ENCODE results near the gene FGGY.
"Not testable (repeated sequence)": the region's sequence is repeated elsewhere in the genome, so short reads cannot be mapped to it uniquely, and the experiment has no call there.

FGGY gene

GRCh38 chr1:59554011-59554663 is 257.2 kb downstream of the FGGY start:
- no peak for DNase-seq
- Histone ChIP-seq H3K36me3 (ENCODE audit: control insufficient read depth in 4 of 4, insufficient read depth in 4 of 4, low read length in 3 of 4) (peaks cover 0 to 6% (median 2%) of the 10 kb centered on the region in 4 experiments), H3K9me3 (ENCODE audit: control extremely low read depth in 1 of 5, control insufficient read depth in 4 of 5, insufficient read depth in 2 of 5, low read depth in 1 of 5, low read length in 4 of 5) (peaks cover 0 to 9% (median 3%) of the 10 kb centered on the region in 5 experiments), H3K4me1 (ENCODE audit: control extremely low read depth in 1 of 4, control insufficient read depth in 4 of 4, insufficient read depth in 4 of 4, low read length in 3 of 4) (peaks cover 0 to 3% (median under 1%) of the 10 kb centered on the region in 4 experiments), H3K27me3 (replicated peaks in 2 of 5; ENCODE audit: control insufficient read depth in 4 of 5, insufficient read depth in 5 of 5, low read length in 4 of 5) (no peaks in the 10 kb centered on the region), H3K27ac (ENCODE audit: insufficient read depth in 1 of 2, low read depth in 1 of 2, low read length in 2 of 2, poor library complexity in 1 of 2, severe bottlenecking in 2 of 2) (no peak overlapping the region), H3K4me3 (ENCODE audit: control insufficient read depth in 1 of 7, extremely low read depth in 1 of 7, insufficient read depth in 4 of 7, low read depth in 2 of 7, low read length in 6 of 7) (no peak overlapping the region)
- CTCF ChIA-PET = no interaction called here
- POLR2A ChIA-PET = no interaction called here
- WGBS (ENCODE audit: insufficient coverage) = 100% methylated on average over 8 of the region's 8 CpGs

DNA sequence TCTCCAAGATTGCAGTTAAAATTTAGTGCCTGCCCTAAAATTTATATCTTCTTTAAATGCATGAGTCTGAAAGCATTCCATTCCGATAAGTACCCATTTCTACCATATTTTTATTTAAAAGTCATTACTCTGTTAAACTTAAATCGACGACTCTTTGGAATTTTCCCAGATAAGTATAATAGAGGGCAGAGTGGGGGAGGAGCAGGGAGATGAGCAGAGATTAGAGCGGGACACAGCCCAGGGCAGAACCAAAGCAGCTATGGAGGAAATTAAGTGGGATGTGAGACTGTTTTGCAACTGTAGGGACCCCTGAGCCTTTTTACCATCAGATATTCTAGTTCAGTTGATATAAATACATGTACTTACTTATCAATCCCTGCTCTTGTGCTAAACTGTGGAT is 257.9 kb downstream of the FGGY start:
- POLR2A ChIA-PET = no interaction called here
- Histone ChIP-seq H3K4me1 (ENCODE audit: control extremely low read depth in 1 of 4, control insufficient read depth in 4 of 4, insufficient read depth in 4 of 4, low read length in 3 of 4) (peaks cover 0 to 3% (median under 1%) of the 10 kb centered on the region in 4 experiments), H3K27ac (ENCODE audit: insufficient read depth in 1 of 2, low read depth in 1 of 2, low read length in 2 of 2, poor library complexity in 1 of 2, severe bottlenecking in 2 of 2) (no peak overlapping the region), H3K9me3 (ENCODE audit: control extremely low read depth in 1 of 5, control insufficient read depth in 4 of 5, insufficient read depth in 2 of 5, low read depth in 1 of 5, low read length in 4 of 5) (peaks cover 0 to 10% (median 3%) of the 10 kb centered on the region in 5 experiments), H3K27me3 (replicated peaks in 2 of 5; ENCODE audit: control insufficient read depth in 4 of 5, insufficient read depth in 5 of 5, low read length in 4 of 5) (no peaks in the 10 kb centered on the region), H3K4me3 (ENCODE audit: control insufficient read depth in 1 of 7, extremely low read depth in 1 of 7, insufficient read depth in 4 of 7, low read depth in 2 of 7, low read length in 6 of 7) (no peak overlapping the region), H3K36me3 (ENCODE audit: control insufficient read depth in 4 of 4, insufficient read depth in 4 of 4, low read length in 3 of 4) (peaks cover 0 to 6% (median 2%) of the 10 kb centered on the region in 4 experiments)
- WGBS (ENCODE audit: insufficient coverage) = no CpG with 5 or more reads among the region's 4 CpGs
- CTCF ChIA-PET = no interaction called here
- no peak for DNase-seq

- DNase-seq = no peak
- ChIA-PET POLR2A (no interaction called here), CTCF (no interaction called here)
- H3K4me3 ChIP-seq (ENCODE audit: control insufficient read depth in 1 of 7, extremely low read depth in 1 of 7, insufficient read depth in 4 of 7, low read depth in 2 of 7, low read length in 6 of 7) = no peak overlapping the region
- H3K4me1 ChIP-seq (ENCODE audit: control extremely low read depth in 1 of 4, control insufficient read depth in 4 of 4, insufficient read depth in 4 of 4, low read length in 3 of 4) = peaks cover 0 to 14% (median 4%) of the 10 kb centered on the region in 4 experiments
- WGBS (ENCODE audit: insufficient coverage) = 100% methylated on average over 1 of the region's 1 CpG
- peaks cover 0 to 6% (median 2%) of the 10 kb centered on the region in 4 experiments for H3K36me3 ChIP-seq (ENCODE audit: control insufficient read depth in 4 of 4, insufficient read depth in 4 of 4, low read length in 3 of 4)
- no peak overlapping the region for H3K27ac ChIP-seq (ENCODE audit: insufficient read depth in 1 of 2, low read depth in 1 of 2, low read length in 2 of 2, poor library complexity in 1 of 2, severe bottlenecking in 2 of 2)
- peaks cover 0 to 10% (median 3%) of the 10 kb centered on the region in 5 experiments for H3K9me3 ChIP-seq (ENCODE audit: control extremely low read depth in 1 of 5, control insufficient read depth in 4 of 5, insufficient read depth in 2 of 5, low read depth in 1 of 5, low read length in 4 of 5)
- H3K27me3 ChIP-seq (replicated peaks in 2 of 5; ENCODE audit: control insufficient read depth in 4 of 5, insufficient read depth in 5 of 5, low read length in 4 of 5) = no peaks in the 10 kb centered on the region
These were observed 259.5 kb downstream of the FGGY start for GRCh38 chr1:59556398-59556797.

GRCh38 chr1:59556802-59557548 is 260.1 kb downstream of the FGGY start:
- ChIA-PET POLR2A (no interaction called here), CTCF (no interaction called here)
- Histone ChIP-seq H3K4me1 (ENCODE audit: control extremely low read depth in 1 of 4, control insufficient read depth in 4 of 4, insufficient read depth in 4 of 4, low read length in 3 of 4) (peaks cover 0 to 15% (median 4%) of the 10 kb centered on the region in 4 experiments), H3K4me3 (ENCODE audit: control insufficient read depth in 1 of 7, extremely low read depth in 1 of 7, insufficient read depth in 4 of 7, low read depth in 2 of 7, low read length in 6 of 7) (no peak overlapping the region), H3K9me3 (ENCODE audit: control extremely low read depth in 1 of 5, control insufficient read depth in 4 of 5, insufficient read depth in 2 of 5, low read depth in 1 of 5, low read length in 4 of 5) (peaks cover 0 to 10% (median 3%) of the 10 kb centered on the region in 5 experiments), H3K27me3 (replicated peaks in 2 of 5; ENCODE audit: control insufficient read depth in 4 of 5, insufficient read depth in 5 of 5, low read length in 4 of 5) (no peaks in the 10 kb centered on the region), H3K27ac (ENCODE audit: insufficient read depth in 1 of 2, low read depth in 1 of 2, low read length in 2 of 2, poor library complexity in 1 of 2, severe bottlenecking in 2 of 2) (no peak overlapping the region), H3K36me3 (ENCODE audit: control insufficient read depth in 4 of 4, insufficient read depth in 4 of 4, low read length in 3 of 4) (peaks cover 0 to 6% (median 2%) of the 10 kb centered on the region in 4 experiments)
- no peak for DNase-seq
- 96% methylated on average over 8 of the region's 8 CpGs for WGBS (ENCODE audit: insufficient coverage)

DNA sequence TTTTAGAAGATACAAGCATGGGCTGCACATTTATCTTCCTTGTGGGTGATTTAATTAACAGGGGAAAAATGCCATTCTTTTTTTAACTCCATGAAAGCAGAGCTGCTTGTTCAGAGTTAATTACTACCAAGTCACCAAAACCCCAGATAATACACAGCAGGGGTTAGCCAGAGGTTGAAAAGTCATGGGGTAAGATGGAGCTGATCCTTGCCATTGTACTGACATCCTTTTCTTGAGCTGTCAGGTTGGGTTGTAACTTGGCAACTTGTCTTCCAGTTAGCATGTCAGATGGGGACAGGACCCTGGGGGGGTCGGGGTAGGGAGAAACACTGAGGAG is 260.6 kb downstream of the FGGY start:
- peaks cover 0 to 6% (median 2%) of the 10 kb centered on the region in 4 experiments for H3K36me3 ChIP-seq (ENCODE audit: control insufficient read depth in 4 of 4, insufficient read depth in 4 of 4, low read length in 3 of 4)
- POLR2A ChIA-PET = no interaction called here
- no peak overlapping the region for H3K4me3 ChIP-seq (ENCODE audit: control insufficient read depth in 1 of 7, extremely low read depth in 1 of 7, insufficient read depth in 4 of 7, low read depth in 2 of 7, low read length in 6 of 7)
- H3K4me1 ChIP-seq (ENCODE audit: control extremely low read depth in 1 of 4, control insufficient read depth in 4 of 4, insufficient read depth in 4 of 4, low read length in 3 of 4) = peaks cover 0 to 15% (median 4%) of the 10 kb centered on the region in 4 experiments
- H3K27ac ChIP-seq (ENCODE audit: insufficient read depth in 1 of 2, low read depth in 1 of 2, low read length in 2 of 2, poor library complexity in 1 of 2, severe bottlenecking in 2 of 2) = no peak overlapping the region
- H3K27me3 ChIP-seq (replicated peaks in 2 of 5; ENCODE audit: control insufficient read depth in 4 of 5, insufficient read depth in 5 of 5, low read length in 4 of 5) = no peaks in the 10 kb centered on the region
- WGBS (ENCODE audit: insufficient coverage) = 100% methylated on average over 1 of the region's 1 CpG
- H3K9me3 ChIP-seq (ENCODE audit: control extremely low read depth in 1 of 5, control insufficient read depth in 4 of 5, insufficient read depth in 2 of 5, low read depth in 1 of 5, low read length in 4 of 5) = peaks cover 0 to 10% (median 3%) of the 10 kb centered on the region in 5 experiments
- DNase-seq = no peak
- CTCF ChIA-PET = no interaction called here

DNA sequence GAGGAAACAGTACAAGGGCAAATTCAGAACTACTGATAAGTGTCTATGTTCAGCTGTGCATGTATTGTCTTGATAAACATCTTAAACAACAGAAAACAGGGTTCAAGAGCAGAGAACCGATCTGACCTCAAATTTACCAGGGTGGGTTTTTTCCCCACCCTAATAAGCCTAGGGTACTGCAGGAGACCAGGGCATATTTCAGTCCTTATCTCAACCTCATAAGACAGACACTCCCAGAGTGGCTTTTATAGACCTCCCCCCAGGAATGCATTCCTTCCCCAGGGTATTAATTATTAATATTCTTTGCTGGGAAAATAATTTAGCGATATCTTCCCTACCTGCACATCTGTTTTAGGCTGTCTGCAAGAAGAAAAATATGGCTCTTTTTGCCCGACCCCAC is 261.7 kb downstream of the FGGY start:
- DNase-seq; H3K36me3 ChIP-seq (ENCODE audit: control insufficient read depth in 4 of 4, insufficient read depth in 4 of 4, low read length in 3 of 4); POLR2A ChIA-PET; H3K9me3 ChIP-seq (ENCODE audit: control extremely low read depth in 1 of 5, control insufficient read depth in 4 of 5, insufficient read depth in 2 of 5, low read depth in 1 of 5, low read length in 4 of 5); H3K27ac ChIP-seq (ENCODE audit: insufficient read depth in 1 of 2, low read depth in 1 of 2, low read length in 2 of 2, poor library complexity in 1 of 2, severe bottlenecking in 2 of 2); H3K27me3 ChIP-seq (replicated peaks in 2 of 5; ENCODE audit: control insufficient read depth in 4 of 5, insufficient read depth in 5 of 5, low read length in 4 of 5); H3K4me3 ChIP-seq (ENCODE audit: control insufficient read depth in 1 of 7, extremely low read depth in 1 of 7, insufficient read depth in 4 of 7, low read depth in 2 of 7, low read length in 6 of 7); CTCF ChIA-PET: not testable (repeated sequence)
- WGBS (ENCODE audit: insufficient coverage) = 100% methylated on average over 3 of the region's 3 CpGs
- peaks cover 0 to 15% (median 4%) of the 10 kb centered on the region in 4 experiments for H3K4me1 ChIP-seq (ENCODE audit: control extremely low read depth in 1 of 4, control insufficient read depth in 4 of 4, insufficient read depth in 4 of 4, low read length in 3 of 4)
